Measurements from ENCODE around the gene VSX2. TPM values are rescaled to one million over a fixed set of nuclear protein-coding genes. Genes with fewer than 3 reads are reported as not detected.
A peak's percentile ranks its signal among the peaks of the same experiment; 100 is the strongest.

Gene VSX2
- polyA plus RNA-seq (2013, experiment 1 of 2): 0.05 TPM
- 0.06 TPM for polyA plus RNA-seq (2013, experiment 2 of 2)

- Histone ChIP-seq H3K9ac (ENCODE audit: low read depth, low read length) (no peak within 1 kb of the TSS; the same call in 1 of the 2 replicates), H3K4me3 (ENCODE audit: low read length) (peak within 1 kb of the TSS; percentile 32), H3K4me1 (ENCODE audit: insufficient read depth, low read length) (peaks cover 10% of the 10 kb centered on the region), H3K36me3 (ENCODE audit: insufficient read depth, low read length) (no peaks in the 10 kb centered on the region), H3K27me3 (ENCODE audit: insufficient read depth, low read length) (peaks cover 86% of the 10 kb centered on the region), H3K27ac (ENCODE audit: low read depth, low read length) (no peak within 1 kb of the TSS), H3K9me3 (ENCODE audit: insufficient read depth, low read depth, low read length) (no peaks in the 10 kb centered on the region)
- 7% methylated on average over 40 of the region's 40 CpGs for WGBS
Observed at GRCh38 chr14:74238974-74239847, at the start of gene VSX2. VSX2 (plus strand) TSS chr14:74239449; CDS start chr14:74239562, 113 bp downstream.

- WGBS: 91% methylated on average over 3 of the region's 3 CpGs
- Histone ChIP-seq H3K9ac (ENCODE audit: low read depth, low read length) (no peak overlapping the region), H3K9me3 (ENCODE audit: insufficient read depth, low read depth, low read length) (no peaks in the 10 kb centered on the region), H3K27me3 (ENCODE audit: insufficient read depth, low read length) (no peaks in the 10 kb centered on the region), H3K36me3 (ENCODE audit: insufficient read depth, low read length) (no peaks in the 10 kb centered on the region), H3K4me3 (ENCODE audit: low read length) (no peak overlapping the region), H3K27ac (ENCODE audit: low read depth, low read length) (no peak overlapping the region), H3K4me1 (ENCODE audit: insufficient read depth, low read length) (no peaks in the 10 kb centered on the region)
Observed at GRCh38 chr14:74190927-74191575, 48.2 kb upstream of the VSX2 start.

- 90% methylated on average over 8 of the region's 8 CpGs for WGBS
- Histone ChIP-seq H3K4me1 (ENCODE audit: insufficient read depth, low read length) (no peaks in the 10 kb centered on the region; the same call in 1 of the 2 replicates), H3K9me3 (ENCODE audit: insufficient read depth, low read depth, low read length) (no peaks in the 10 kb centered on the region), H3K36me3 (ENCODE audit: insufficient read depth, low read length) (peaks cover 11% of the 10 kb centered on the region), H3K9ac (ENCODE audit: low read depth, low read length) (no peak overlapping the region), H3K4me3 (ENCODE audit: low read length) (no peak overlapping the region), H3K27me3 (ENCODE audit: insufficient read depth, low read length) (no peaks in the 10 kb centered on the region), H3K27ac (ENCODE audit: low read depth, low read length) (no peak overlapping the region)
Observed at GRCh38 chr14:74194506-74195274, 44.6 kb upstream of the VSX2 start.

- Histone ChIP-seq H3K4me3 (ENCODE audit: low read length) (no peak overlapping the region), H3K27me3 (ENCODE audit: insufficient read depth, low read length) (no peaks in the 10 kb centered on the region), H3K9me3 (ENCODE audit: insufficient read depth, low read depth, low read length) (no peaks in the 10 kb centered on the region), H3K4me1 (ENCODE audit: insufficient read depth, low read length) (no peaks in the 10 kb centered on the region; the same call in 1 of the 2 replicates), H3K27ac (ENCODE audit: low read depth, low read length) (no peak overlapping the region), H3K9ac (ENCODE audit: low read depth, low read length) (no peak overlapping the region), H3K36me3 (ENCODE audit: insufficient read depth, low read length) (peaks cover 13% of the 10 kb centered on the region)
- 96% methylated on average over 7 of the region's 7 CpGs for WGBS
Observed at GRCh38 chr14:74195623-74196022, 43.6 kb upstream of the VSX2 start.

- H3K9me3 ChIP-seq (ENCODE audit: insufficient read depth, low read depth, low read length): no peaks in the 10 kb centered on the region
- no peaks in the 10 kb centered on the region; the same call in 1 of the 2 replicates for H3K4me1 ChIP-seq (ENCODE audit: insufficient read depth, low read length)
- H3K36me3 ChIP-seq (ENCODE audit: insufficient read depth, low read length): peaks cover 22% of the 10 kb centered on the region
- WGBS: 92% methylated on average over 7 of the region's 7 CpGs
- H3K4me3 ChIP-seq (ENCODE audit: low read length): no peak overlapping the region
- no peak overlapping the region for H3K27ac ChIP-seq (ENCODE audit: low read depth, low read length)
- H3K9ac ChIP-seq (ENCODE audit: low read depth, low read length): no peak overlapping the region
- no peaks in the 10 kb centered on the region for H3K27me3 ChIP-seq (ENCODE audit: insufficient read depth, low read length)
Observed at GRCh38 chr14:74198441-74199234, 40.6 kb upstream of the VSX2 start.

GRCh38 chr14:74202113-74202512 is 37.1 kb upstream of the VSX2 start:
- Histone ChIP-seq H3K27ac (ENCODE audit: low read depth, low read length) (no peak overlapping the region), H3K9me3 (ENCODE audit: insufficient read depth, low read depth, low read length) (no peaks in the 10 kb centered on the region), H3K36me3 (ENCODE audit: insufficient read depth, low read length) (peaks cover 22% of the 10 kb centered on the region), H3K4me3 (ENCODE audit: low read length) (no peak overlapping the region), H3K4me1 (ENCODE audit: insufficient read depth, low read length) (no peaks in the 10 kb centered on the region; the same call in 1 of the 2 replicates), H3K27me3 (ENCODE audit: insufficient read depth, low read length) (no peaks in the 10 kb centered on the region), H3K9ac (ENCODE audit: low read depth, low read length) (no peak overlapping the region)

GRCh38 chr14:74203639-74204038 is 35.6 kb upstream of the VSX2 start:
- Histone ChIP-seq H3K4me3 (ENCODE audit: low read length) (no peak overlapping the region), H3K36me3 (ENCODE audit: insufficient read depth, low read length) (peaks cover 22% of the 10 kb centered on the region), H3K27me3 (ENCODE audit: insufficient read depth, low read length) (no peaks in the 10 kb centered on the region), H3K4me1 (ENCODE audit: insufficient read depth, low read length) (no peaks in the 10 kb centered on the region), H3K9ac (ENCODE audit: low read depth, low read length) (no peak overlapping the region), H3K9me3 (ENCODE audit: insufficient read depth, low read depth, low read length) (no peaks in the 10 kb centered on the region), H3K27ac (ENCODE audit: low read depth, low read length) (no peak overlapping the region)
- WGBS: 95% methylated on average over 7 of the region's 8 CpGs

GRCh38 chr14:74204491-74204890 is 34.8 kb upstream of the VSX2 start:
- Histone ChIP-seq H3K36me3 (ENCODE audit: insufficient read depth, low read length) (peaks cover 13% of the 10 kb centered on the region), H3K9me3 (ENCODE audit: insufficient read depth, low read depth, low read length) (no peaks in the 10 kb centered on the region), H3K27ac (ENCODE audit: low read depth, low read length) (no peak overlapping the region), H3K9ac (ENCODE audit: low read depth, low read length) (no peak overlapping the region), H3K4me1 (ENCODE audit: insufficient read depth, low read length) (no peaks in the 10 kb centered on the region), H3K4me3 (ENCODE audit: low read length) (no peak overlapping the region), H3K27me3 (ENCODE audit: insufficient read depth, low read length) (no peaks in the 10 kb centered on the region)
- 91% methylated on average over 6 of the region's 6 CpGs for WGBS

- Histone ChIP-seq H3K27ac (ENCODE audit: low read depth, low read length) (no peak overlapping the region), H3K36me3 (ENCODE audit: insufficient read depth, low read length) (peaks cover 9% of the 10 kb centered on the region; the same call in 1 of the 2 replicates), H3K4me3 (ENCODE audit: low read length) (no peak overlapping the region), H3K9me3 (ENCODE audit: insufficient read depth, low read depth, low read length) (no peaks in the 10 kb centered on the region), H3K9ac (ENCODE audit: low read depth, low read length) (no peak overlapping the region), H3K27me3 (ENCODE audit: insufficient read depth, low read length) (no peaks in the 10 kb centered on the region), H3K4me1 (ENCODE audit: insufficient read depth, low read length) (no peaks in the 10 kb centered on the region)
- WGBS: 89% methylated on average over 1 of the region's 1 CpG
Observed at GRCh38 chr14:74205882-74206281, 33.4 kb upstream of the VSX2 start.

- no peaks in the 10 kb centered on the region for H3K27me3 ChIP-seq (ENCODE audit: insufficient read depth, low read length)
- H3K36me3 ChIP-seq (ENCODE audit: insufficient read depth, low read length): peaks cover 4% of the 10 kb centered on the region; the same call in 1 of the 2 replicates
- H3K9me3 ChIP-seq (ENCODE audit: insufficient read depth, low read depth, low read length): no peaks in the 10 kb centered on the region
- H3K4me3 ChIP-seq (ENCODE audit: low read length): no peak overlapping the region
- H3K27ac ChIP-seq (ENCODE audit: low read depth, low read length): no peak overlapping the region
- H3K4me1 ChIP-seq (ENCODE audit: insufficient read depth, low read length): no peaks in the 10 kb centered on the region
- no peak overlapping the region for H3K9ac ChIP-seq (ENCODE audit: low read depth, low read length)
- WGBS: 66% methylated on average over 3 of the region's 3 CpGs
Observed at GRCh38 chr14:74207943-74208342, 31.3 kb upstream of the VSX2 start.

All from HUES64 (cell line).